RCC 7860 (cell line): ENCODE results near the gene GATA2.

Source experiments
- DNase-seq: peaks from one replicate; pipeline ENCODE4 v3.0.0-alpha.2; 2015; ENCODE audit warnings: low spot score
- FAIRE-seq: peaks from 2 replicates; lab custom pipeline; 2012; peaks lifted over from hg19 to GRCh38; lab: Jason Lieb, UNC

The GATA2 gene

GRCh38 chr3:128492671-128493569, at the start of gene GATA2:
GATA2 (minus strand) TSS chr3:128493201; CDS start chr3:128487031, 6,170 bp downstream.
- DNase-seq (no peak), FAIRE-seq (no peak)

DNA sequence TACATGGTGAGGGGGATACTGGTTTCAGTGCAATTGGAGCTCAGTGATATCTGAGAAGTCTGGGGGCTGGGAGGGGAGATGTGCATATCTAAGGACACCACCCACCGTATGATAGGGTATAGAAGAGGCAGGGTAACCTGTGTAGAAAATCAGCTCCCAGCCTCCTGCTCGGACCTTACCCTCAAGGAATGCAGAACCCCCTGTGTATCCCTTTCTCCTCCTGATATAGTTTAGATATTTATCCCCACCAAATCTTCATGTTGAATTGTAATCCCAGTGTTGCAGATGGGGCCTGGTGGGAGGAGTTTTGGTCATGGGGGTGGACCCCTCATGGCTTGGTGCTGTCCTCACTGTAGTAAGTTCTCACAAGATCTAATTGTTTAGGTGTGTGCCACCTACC, 48.2 kb upstream of the GATA2 start:
- FAIRE-seq (no peak), DNase-seq (no peak)

DNA sequence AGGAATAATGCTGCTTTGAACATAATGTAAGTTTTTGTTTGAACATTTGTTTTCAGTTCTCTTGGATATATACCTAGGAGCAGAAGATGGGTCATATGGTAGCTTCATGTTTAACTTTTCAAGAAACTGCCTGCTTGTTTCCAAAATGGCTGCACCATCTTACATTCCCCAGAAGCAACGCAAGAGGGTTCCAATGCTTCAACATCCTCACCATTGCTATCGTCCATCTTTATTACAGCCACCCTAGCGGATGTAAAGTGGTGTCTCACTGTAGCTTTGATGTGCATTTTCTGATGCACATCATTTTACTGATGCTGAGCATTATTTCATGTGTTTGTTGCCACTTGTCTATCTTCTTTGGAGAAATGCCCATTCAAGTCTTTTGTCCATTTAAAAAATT, 46.4 kb upstream of the GATA2 start:
- FAIRE-seq (no peak), DNase-seq (no peak)

DNA sequence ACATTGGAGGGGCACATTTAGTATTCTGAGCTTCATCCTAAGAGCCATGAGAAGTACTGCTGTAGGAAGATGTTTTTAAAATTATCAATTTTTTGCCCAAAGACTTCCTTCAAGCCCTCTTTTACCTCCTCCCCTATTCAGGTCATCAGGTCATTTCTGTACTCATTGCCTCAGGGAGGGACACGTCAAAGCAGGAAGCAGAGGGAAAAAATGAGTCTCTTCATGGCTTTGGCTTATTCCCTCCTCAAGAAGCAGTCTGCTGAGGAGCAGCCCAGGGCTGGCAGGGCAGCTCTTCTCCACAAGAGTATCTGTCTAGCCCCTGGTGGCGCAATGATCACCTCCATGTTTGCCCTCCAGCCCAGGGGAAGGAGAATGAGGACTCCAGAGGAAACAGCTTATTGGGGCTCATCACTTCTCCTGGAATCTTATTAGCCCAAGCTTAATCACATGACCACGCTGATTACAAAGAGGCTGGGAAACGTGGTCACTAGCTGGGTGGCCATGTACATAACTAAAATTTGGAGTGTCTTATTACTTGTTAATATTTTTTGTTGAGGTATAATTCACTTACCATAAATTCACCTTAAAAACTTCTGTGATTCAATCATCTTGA, 44.2 kb upstream of the GATA2 start:
- DNase-seq (no peak), FAIRE-seq (no peak)

DNA sequence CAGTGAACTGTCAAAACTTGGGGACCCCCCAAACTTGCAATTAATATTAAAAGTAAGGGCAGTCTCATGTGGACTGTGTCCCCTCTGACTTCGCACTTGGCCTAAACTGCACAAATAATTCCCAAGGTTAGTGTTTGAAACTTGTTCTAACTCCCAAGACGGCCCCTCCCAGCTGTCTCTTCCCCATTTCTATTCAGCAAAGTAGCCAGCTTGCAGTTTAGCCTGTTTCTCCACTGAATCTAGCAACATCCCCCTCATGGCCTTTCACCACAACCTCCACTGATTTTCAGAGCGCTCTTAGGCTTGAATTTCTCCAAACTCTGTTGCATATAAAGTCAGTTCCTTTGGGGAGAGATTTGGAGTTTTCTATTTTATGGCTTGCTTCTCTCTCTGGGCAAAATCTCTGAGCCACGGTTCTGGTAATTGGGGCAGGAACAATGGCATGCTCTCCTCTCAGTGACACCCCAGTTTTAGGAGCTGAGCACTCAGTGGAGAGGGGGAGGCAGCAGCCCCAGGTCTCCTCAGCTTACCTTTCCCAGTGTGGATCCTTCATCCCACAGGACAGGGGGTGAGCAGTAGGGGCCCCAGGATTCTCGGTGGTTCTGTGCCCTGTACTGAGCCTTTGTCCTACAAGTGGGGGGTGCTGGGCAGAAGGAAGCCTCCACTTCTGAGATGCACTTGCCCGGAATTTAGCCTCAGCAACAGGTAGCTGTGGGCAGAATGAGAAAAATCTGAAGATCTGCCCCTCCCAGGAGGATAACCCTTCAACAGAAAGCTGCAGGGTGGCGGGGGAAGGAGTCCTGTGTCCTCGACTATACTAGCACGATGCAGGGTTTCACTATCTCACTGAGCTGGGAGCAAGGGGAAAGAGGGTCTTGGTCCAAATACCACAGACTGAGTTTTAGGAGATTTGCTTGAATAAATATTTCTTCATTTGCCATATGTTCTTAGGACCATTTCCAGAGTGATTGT, 39.3 kb upstream of the GATA2 start:
- no peak for DNase-seq
- no peak for FAIRE-seq

DNA sequence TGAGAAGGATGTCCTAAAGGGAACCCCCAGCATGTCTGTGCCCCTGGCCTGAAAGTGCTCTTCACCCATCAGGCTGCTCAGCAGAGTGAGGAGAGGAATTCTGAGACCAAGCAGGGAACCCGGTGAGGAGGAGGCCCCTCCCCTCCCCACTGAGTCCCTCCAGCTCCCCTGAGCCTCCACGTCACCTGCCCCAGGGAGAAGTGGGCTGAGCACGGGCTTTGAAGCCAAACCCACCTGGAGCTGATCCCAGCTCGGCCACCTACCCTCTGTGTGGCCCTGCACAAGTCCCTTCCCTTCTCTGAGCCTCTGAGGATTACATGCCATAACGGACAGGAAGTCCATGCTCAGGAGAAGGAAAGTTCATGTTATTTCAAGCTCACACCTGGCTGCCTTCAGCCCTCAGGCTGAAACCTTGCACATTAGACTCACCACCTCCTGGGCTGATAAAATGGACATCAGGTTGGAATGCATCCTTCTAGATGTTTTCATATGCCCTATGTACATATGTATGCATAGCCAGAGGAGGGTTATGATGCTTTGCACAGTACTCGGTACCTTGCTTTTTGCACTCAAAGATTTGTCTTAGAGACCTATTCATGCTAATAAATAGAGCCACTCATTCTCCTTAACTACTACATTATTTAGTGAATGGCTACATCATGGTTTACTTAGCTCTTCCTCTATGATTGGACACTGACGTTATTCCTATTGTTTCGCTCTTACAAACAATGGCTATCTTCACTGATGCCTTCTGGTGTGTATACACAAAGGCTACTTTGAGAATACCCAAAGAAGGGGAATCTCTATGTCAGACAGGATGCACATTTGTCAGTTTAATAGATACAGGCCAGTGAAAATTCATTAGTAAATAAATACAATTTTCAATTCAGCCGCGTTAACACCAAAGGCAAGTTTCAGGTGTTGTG, 31.6 kb upstream of the GATA2 start:
- FAIRE-seq (no peak), DNase-seq (no peak)

DNA sequence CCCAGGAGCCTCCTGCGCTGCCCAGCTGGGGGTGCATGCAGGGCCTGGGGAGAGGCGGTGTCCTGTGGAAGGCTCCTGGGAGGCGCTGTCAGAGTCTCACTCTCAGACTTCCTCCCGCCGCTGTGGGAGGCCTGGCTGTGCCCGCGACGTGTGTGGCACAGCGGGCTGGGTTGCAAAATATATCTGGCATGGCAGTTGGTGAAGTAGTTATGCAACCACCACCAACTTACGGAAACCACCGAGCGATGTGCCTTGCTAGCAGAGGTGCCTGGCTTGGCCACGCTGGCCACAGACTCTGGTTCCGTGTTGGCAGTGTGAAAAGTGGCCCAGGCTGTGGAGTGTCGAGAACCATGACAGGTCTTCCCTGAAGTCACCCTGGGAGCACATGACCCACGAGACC, 30.6 kb upstream of the GATA2 start:
- FAIRE-seq, result no peak
- no peak for DNase-seq

GRCh38 chr3:128521715-128522114, 28.7 kb upstream of the GATA2 start:
- no peak for FAIRE-seq
- no peak for DNase-seq

DNA sequence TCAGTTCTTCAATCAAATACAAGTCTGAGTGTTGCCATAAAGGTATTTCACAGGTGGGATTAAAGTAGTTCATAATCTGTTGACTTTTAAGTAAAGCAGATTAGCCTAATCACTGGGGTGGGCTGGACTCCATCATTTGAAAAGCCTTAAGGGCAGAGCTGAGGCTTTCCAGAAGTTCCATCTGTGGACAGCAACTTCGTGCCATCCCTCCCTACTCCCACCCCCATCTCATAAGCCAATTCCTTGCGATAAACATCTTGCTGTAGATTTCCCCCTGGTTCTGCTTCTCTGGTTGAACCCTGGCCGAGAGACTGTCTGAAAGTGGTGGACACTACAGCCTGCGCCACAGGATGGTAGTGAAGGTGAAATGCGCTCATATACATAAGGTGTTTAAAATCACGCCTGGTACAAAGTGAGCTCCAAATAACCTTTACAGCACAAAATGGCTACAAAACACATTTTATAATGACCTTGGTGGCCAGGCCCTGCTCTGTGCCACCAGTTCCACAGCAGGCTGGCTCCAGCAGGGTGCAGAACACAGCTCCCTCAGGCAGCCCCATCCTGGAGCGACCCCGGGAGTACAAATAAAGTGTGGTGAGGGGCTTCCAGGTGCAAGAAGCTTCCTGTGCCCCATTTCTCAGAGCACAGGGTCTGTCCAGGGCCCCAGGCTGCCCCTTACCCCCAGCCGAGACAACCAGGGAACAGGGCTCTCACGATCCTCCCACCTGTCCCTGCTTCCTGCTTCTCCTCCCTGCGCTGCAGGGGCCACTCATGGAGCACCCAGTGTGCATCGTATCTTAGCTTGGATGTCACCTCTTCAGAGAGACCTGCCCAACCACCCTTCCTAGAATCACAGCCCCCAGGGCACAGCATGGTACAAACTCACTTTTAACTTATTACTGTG, 25.8 kb upstream of the GATA2 start:
- no peak for FAIRE-seq

GRCh38 chr3:128517648-128518047, 24.6 kb upstream of the GATA2 start:
- FAIRE-seq, result no peak
- no peak for DNase-seq

More for the DNA sequence above, 25.8 kb upstream of the GATA2 start:
- no peak for DNase-seq

GRCh38 chr3:128515967-128516366, 23.0 kb upstream of the GATA2 start:
- DNase-seq, result no peak
- FAIRE-seq, result no peak

- FAIRE-seq, result no peak
- no peak for DNase-seq
Observed at GRCh38 chr3:128508852-128509251, 15.9 kb upstream of the GATA2 start.

- no peak for DNase-seq
- no peak for FAIRE-seq
Observed at GRCh38 chr3:128506754-128507153, 13.8 kb upstream of the GATA2 start.

DNA sequence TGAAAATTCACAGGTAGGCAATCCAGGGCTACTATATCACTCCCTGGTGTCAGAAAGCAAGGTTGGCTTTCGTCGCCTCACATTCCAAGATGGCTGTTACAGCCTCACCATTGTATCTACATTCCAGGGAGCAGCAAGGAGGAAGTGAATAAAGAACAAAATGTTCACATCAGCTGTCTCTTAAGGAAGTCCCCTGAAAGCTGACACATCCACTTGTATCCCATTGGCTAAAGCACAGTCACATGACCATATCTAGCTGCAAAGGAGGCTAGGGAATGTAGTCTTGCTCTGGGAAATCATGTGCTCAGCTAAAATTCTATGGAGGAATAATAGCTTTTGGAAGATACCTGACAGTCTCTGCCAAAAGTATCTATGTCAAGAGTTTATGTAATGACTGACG, 12.8 kb upstream of the GATA2 start:
- DNase-seq, result peak; percentile 30
- FAIRE-seq, result no peak

- FAIRE-seq, result no peak
- DNase-seq, result no peak
Observed at GRCh38 chr3:128504963-128505730, 12.1 kb upstream of the GATA2 start.

- FAIRE-seq (no peak), DNase-seq (no peak)
Observed at GRCh38 chr3:128504533-128504915, 11.5 kb upstream of the GATA2 start.

- DNase-seq, result no peak
- FAIRE-seq, result no peak
Observed at GRCh38 chr3:128503751-128504532, 10.9 kb upstream of the GATA2 start.
